OCI-LY1 (cell line): ENCODE results near the gene GCNT3.
A peak's percentile ranks its signal among the peaks of the same experiment; 100 is the strongest.
"Not testable (repeated sequence)": the region's sequence is repeated elsewhere in the genome, so short reads cannot be mapped to it uniquely, and the experiment has no call there.

ENCODE experiments used
- H2AFZ ChIP-seq: fragments of 200-600 bp; sonication (generic), shearing (Covaris generic); 2 replicates; pipeline ENCODE4 v1.6.0; 2014; ENCODE audit warnings: antibody characterized with exemption, mild to moderate bottlenecking, low read length
- H3F3A ChIP-seq: fragments of 200-600 bp; sonication (generic), shearing (Covaris generic); 2 replicates; pipeline ENCODE4 v1.6.0; 2014; ENCODE audit warnings: mild to moderate bottlenecking, antibody characterized with exemption, low read length, moderate library complexity; ENCODE audit not compliant: insufficient read depth
- H3K27ac ChIP-seq: fragments of 200-600 bp; sonication (generic); 2 replicates; pipeline ENCODE4 v1.5.1; 2014; ENCODE audit warnings: low read length, mixed run types, mild to moderate bottlenecking, low read depth; ENCODE audit not compliant: poor library complexity, severe bottlenecking
- H3K27me3 ChIP-seq: fragments of 200-600 bp; sonication (generic); 2 replicates; pipeline ENCODE4 v1.6.0; 2014; ENCODE audit warnings: antibody characterized with exemption, mild to moderate bottlenecking, low read length, moderate library complexity; ENCODE audit not compliant: insufficient read depth
- H3K36me3 ChIP-seq: fragments of 200-600 bp; sonication (generic); 2 replicates; pipeline ENCODE4 v1.6.1; 2014; ENCODE audit warnings: mild to moderate bottlenecking, antibody characterized with exemption, low read length, moderate library complexity, mixed read lengths; ENCODE audit not compliant: insufficient read depth
- H3K4me1 ChIP-seq: fragments of 200-600 bp; sonication (generic); 2 replicates; pipeline ENCODE4 v1.5.1; 2014; ENCODE audit warnings: mild to moderate bottlenecking, low read length, moderate library complexity; ENCODE audit not compliant: insufficient read depth, severe bottlenecking
- H3K4me2 ChIP-seq: fragments of 200-600 bp; sonication (generic), shearing (Covaris generic); 2 replicates; pipeline ENCODE4 v1.6.1; 2014; ENCODE audit warnings: low read length
- H3K4me3 ChIP-seq: fragments of 200-600 bp; sonication (generic); 2 replicates; pipeline ENCODE4 v1.5.1; 2014; ENCODE audit warnings: low read length, low read depth, mild to moderate bottlenecking, mixed read lengths; ENCODE audit not compliant: poor library complexity, severe bottlenecking
- H3K79me2 ChIP-seq: fragments of 200-600 bp; shearing (Covaris generic); 2 replicates; pipeline ENCODE4 v1.6.1; 2016; ENCODE audit warnings: mixed run types, low read length, mixed read lengths; ENCODE audit not compliant: insufficient read depth
- H3K9ac ChIP-seq: fragments of 200-600 bp; sonication (generic), shearing (Covaris generic); 2 replicates; pipeline ENCODE4 v1.6.1; 2014; ENCODE audit warnings: mild to moderate bottlenecking, low read length, mixed read lengths
- H3K9me2 ChIP-seq: fragments of 200-600 bp; sonication (generic), shearing (Covaris generic); 2 replicates; pipeline ENCODE4 v1.6.1; 2014; ENCODE audit warnings: low read depth, mild to moderate bottlenecking, low read length, mixed read lengths
- H3K9me3 ChIP-seq: fragments of 200-600 bp; shearing (Covaris generic); 2 replicates; pipeline ENCODE4 v1.6.1; 2014; ENCODE audit warnings: low read length, mixed read lengths
- H4K20me1 ChIP-seq: fragments of 200-600 bp; sonication (generic), shearing (Covaris generic); 2 replicates; pipeline ENCODE4 v1.6.0; 2016; ENCODE audit warnings: mild to moderate bottlenecking, low read length; ENCODE audit not compliant: insufficient read depth
- EZH2 ChIP-seq: fragments of 200-600 bp; sonication (generic), shearing (Covaris generic); IDR thresholded peaks from 2 replicates; pipeline ENCODE4 v1.8.0; 2017; ENCODE audit warnings: borderline replicate concordance, mixed run types, mild to moderate bottlenecking, antibody characterized with exemption, low read length, moderate library complexity, mixed read lengths
- TF ChIP-seq, protein P1 (sequence below): fragments of 200-600 bp; sonication (generic), shearing (Covaris generic); IDR thresholded peaks from 2 replicates; pipeline ENCODE4 v1.5.1; 2017; ENCODE audit warnings: mild to moderate bottlenecking, antibody characterized with exemption, low read length, moderate library complexity, mixed read lengths

Gene GCNT3

DNA sequence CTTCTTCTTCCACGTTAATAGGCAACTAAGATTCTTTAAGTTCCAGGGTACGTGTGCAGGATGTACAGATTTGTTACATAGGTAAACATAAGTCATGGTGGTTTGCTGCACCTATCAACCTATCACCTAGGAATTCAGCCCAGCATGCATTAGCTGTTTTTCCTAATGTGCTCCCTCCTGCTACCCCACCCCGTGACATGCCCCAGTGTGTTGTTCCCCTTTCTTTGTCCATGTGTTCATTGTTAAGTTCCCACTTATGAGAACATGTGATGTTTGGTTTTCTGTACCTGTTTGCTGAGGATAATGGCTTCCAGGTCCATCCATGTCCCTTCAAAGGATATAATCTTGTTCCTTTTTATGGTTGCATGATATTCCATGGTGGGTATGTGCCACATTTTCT lies 24.6 kb downstream of the GCNT3 start:
- no peaks in the 10 kb centered on the region for H3K9me2 ChIP-seq
- H2AFZ ChIP-seq = no peak overlapping the region
- H3F3A ChIP-seq = 0 out of 2 replicates have a peak, but pooled peaks cover 3% of the 10 kb centered on the region
- no peak overlapping the region for H3K4me2 ChIP-seq
- H3K79me2 ChIP-seq = no peaks in the 10 kb centered on the region
- peaks cover 29% of the 10 kb centered on the region for H3K36me3 ChIP-seq
- H3K9me3 ChIP-seq = no peaks in the 10 kb centered on the region
- no peaks in the 10 kb centered on the region for H4K20me1 ChIP-seq
- H3K27ac ChIP-seq = no peak overlapping the region
- no peak overlapping the region for H3K4me3 ChIP-seq
- H3K4me1 ChIP-seq = no peaks in the 10 kb centered on the region
- H3K27me3 ChIP-seq = no peaks in the 10 kb centered on the region
- TF ChIP-seq, protein P1, sequence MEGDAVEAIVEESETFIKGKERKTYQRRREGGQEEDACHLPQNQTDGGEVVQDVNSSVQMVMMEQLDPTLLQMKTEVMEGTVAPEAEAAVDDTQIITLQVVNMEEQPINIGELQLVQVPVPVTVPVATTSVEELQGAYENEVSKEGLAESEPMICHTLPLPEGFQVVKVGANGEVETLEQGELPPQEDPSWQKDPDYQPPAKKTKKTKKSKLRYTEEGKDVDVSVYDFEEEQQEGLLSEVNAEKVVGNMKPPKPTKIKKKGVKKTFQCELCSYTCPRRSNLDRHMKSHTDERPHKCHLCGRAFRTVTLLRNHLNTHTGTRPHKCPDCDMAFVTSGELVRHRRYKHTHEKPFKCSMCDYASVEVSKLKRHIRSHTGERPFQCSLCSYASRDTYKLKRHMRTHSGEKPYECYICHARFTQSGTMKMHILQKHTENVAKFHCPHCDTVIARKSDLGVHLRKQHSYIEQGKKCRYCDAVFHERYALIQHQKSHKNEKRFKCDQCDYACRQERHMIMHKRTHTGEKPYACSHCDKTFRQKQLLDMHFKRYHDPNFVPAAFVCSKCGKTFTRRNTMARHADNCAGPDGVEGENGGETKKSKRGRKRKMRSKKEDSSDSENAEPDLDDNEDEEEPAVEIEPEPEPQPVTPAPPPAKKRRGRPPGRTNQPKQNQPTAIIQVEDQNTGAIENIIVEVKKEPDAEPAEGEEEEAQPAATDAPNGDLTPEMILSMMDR = no peak
- TF ChIP-seq EZH2 = no peak
- no peak overlapping the region for H3K9ac ChIP-seq

DNA sequence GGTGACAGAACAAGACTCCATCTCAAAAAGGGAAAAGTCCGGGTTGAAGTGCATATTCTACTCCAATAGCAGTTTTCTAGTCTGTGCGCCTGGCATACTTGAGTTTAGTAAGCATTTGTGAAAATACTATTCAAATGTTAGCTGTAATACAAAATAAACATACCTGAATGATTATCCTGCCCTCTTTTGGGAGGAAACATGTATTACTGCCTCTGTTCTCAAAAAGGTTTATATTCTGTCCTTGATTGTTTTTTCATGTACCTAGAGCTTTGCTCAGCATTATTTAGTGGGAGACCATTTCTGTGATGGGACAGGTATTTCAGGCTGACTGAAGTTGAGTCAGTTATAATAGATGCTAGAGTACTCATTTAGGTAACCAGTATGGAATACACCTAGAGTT lies 25.9 kb downstream of the GCNT3 start:
- H3K79me2 ChIP-seq, H4K20me1 ChIP-seq, H2AFZ ChIP-seq, H3F3A ChIP-seq, H3K4me1 ChIP-seq, H3K9ac ChIP-seq, H3K27me3 ChIP-seq, H3K27ac ChIP-seq, H3K9me3 ChIP-seq, H3K9me2 ChIP-seq, H3K4me2 ChIP-seq, H3K4me3 ChIP-seq: not testable (repeated sequence)
- H3K36me3 ChIP-seq = peaks cover 39% of the 10 kb centered on the region
- TF ChIP-seq, protein P1 = peak; percentile 14; the same call in 1 of the 2 replicates

DNA sequence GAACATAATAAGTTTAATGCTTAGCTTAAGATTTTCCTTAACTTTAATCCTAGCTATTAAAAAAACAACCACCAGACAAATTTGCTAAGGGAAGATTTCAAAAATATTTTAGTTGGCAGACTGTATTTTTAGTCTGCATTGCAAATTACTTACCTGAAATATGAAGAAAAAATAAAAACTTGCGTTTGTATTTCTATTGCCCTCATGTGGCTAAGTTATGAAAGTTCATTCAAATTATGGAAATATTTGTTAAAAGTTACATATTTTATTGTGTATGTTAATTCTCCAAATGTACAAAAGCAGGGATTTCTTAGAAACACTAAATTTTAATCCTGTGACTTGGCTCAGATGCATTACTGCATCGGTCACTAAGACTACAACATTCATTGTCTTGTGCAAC lies 30.8 kb downstream of the GCNT3 start:
- Histone ChIP-seq H3K27me3 (no peaks in the 10 kb centered on the region), H3F3A (0 out of 2 replicates have a peak, but pooled peaks cover 3% of the 10 kb centered on the region), H3K4me3 (no peak overlapping the region), H4K20me1 (no peaks in the 10 kb centered on the region), H3K27ac (no peak overlapping the region), H3K9me3 (no peaks in the 10 kb centered on the region), H3K4me1 (no peaks in the 10 kb centered on the region), H3K79me2 (no peaks in the 10 kb centered on the region), H3K9me2 (no peaks in the 10 kb centered on the region), H2AFZ (no peak overlapping the region), H3K9ac (no peak overlapping the region), H3K4me2 (no peak overlapping the region), H3K36me3 (peaks cover 73% of the 10 kb centered on the region)
- TF ChIP-seq EZH2 = no peak
- TF ChIP-seq, protein P1 = no peak
